Measurements from ENCODE around the gene FAM180B. TPM values are rescaled to one million over a fixed set of nuclear protein-coding genes. Genes with fewer than 3 reads are reported as not detected.

Gene FAM180B
- not detected in 2 replicates for total RNA-seq

DNA sequence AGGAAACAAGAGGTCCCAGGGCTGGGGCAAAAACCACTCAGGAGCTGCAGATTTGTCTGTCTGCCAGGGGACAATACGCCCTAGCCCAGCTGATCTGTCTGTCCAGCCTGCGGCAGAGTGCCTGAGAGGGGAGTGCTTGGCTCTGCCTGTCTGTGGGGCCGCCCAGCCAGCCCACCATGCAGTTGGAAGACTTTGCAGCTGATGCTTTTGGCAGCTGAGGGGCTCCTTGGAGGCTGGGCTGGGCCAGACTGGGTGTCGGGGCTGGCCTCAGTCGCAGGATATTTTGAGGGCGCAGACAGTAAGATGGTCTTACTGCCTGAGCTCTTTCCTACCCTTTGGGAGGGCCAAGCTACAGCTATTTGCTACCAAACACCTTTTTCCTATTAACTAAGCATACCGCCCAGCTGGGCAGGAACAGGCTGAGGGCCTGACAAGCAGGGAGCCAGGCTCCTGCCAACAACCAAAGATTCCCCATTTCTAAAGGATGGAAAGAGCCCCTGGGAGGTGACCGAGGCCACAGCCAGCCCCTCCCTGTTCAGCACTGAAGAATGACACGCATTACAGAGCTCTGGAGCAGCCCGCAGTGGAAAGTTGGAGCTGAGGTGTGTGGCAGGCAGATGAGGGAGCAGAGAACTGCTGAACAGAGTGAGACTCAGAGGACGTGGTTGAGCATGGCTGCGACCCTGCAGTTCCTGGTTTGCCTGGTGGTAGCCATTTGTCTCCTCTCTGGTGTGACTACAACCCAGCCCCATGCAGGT, at the start of gene FAM180B:
TSS of gene FAM180B (plus strand) at position 581 of the 758 bp plus-strand sequence. CDS start at position 672, 91 bp downstream.
- Histone ChIP-seq H3K4me1 (ENCODE audit: insufficient read depth, low read length) (no peaks in the 10 kb centered on the region), H3K4me3 (ENCODE audit: insufficient read depth, low read length) (no peak within 1 kb of the TSS), H4K20me1 (ENCODE audit: insufficient read depth, low read length) (no peaks in the 10 kb centered on the region), H3K4me2 (ENCODE audit: insufficient read depth, low read length) (no peak within 1 kb of the TSS), H3K79me2 (ENCODE audit: insufficient read depth, low read length) (peaks cover 2% of the 10 kb centered on the region), H2AFZ (ENCODE audit: low read length) (no peak within 1 kb of the TSS), H3K36me3 (ENCODE audit: insufficient read depth, low read length) (peaks cover 32% of the 10 kb centered on the region), H3K27me3 (ENCODE audit: insufficient read depth, low read length) (peaks cover 13% of the 10 kb centered on the region), H3K9me3 (ENCODE audit: low read depth, low read length) (no peaks in the 10 kb centered on the region), H3K27ac (ENCODE audit: low read depth, low read length) (no peak within 1 kb of the TSS)
- no peak for TF ChIP-seq CTCF (IDR thresholded peaks at IDR 0.05; ENCODE audit: extremely low read depth, low read depth, low read length)
- peak; percentile 81 for DNase-seq (ENCODE audit: insufficient read length, low spot score, missing footprints)

GRCh38 chr11:47536915-47537314, 49.6 kb upstream of the FAM180B start:
- Histone ChIP-seq H3K9me3 (ENCODE audit: low read depth, low read length) (no peaks in the 10 kb centered on the region), H3K4me3 (ENCODE audit: insufficient read depth, low read length) (no peak overlapping the region), H2AFZ (ENCODE audit: low read length) (no peak overlapping the region), H3K27ac (ENCODE audit: low read depth, low read length) (no peak overlapping the region), H3K36me3 (ENCODE audit: insufficient read depth, low read length) (peaks cover 4% of the 10 kb centered on the region), H4K20me1 (ENCODE audit: insufficient read depth, low read length) (peaks cover 64% of the 10 kb centered on the region), H3K4me2 (ENCODE audit: insufficient read depth, low read length) (no peak overlapping the region), H3K27me3 (ENCODE audit: insufficient read depth, low read length) (no peaks in the 10 kb centered on the region), H3K79me2 (ENCODE audit: insufficient read depth, low read length) (peaks cover 95% of the 10 kb centered on the region), H3K4me1 (ENCODE audit: insufficient read depth, low read length) (peaks cover 55% of the 10 kb centered on the region)
- no peak for TF ChIP-seq CTCF (IDR thresholded peaks at IDR 0.05; ENCODE audit: extremely low read depth, low read depth, low read length)
- no peak for DNase-seq (ENCODE audit: insufficient read length, low spot score, missing footprints)

DNA sequence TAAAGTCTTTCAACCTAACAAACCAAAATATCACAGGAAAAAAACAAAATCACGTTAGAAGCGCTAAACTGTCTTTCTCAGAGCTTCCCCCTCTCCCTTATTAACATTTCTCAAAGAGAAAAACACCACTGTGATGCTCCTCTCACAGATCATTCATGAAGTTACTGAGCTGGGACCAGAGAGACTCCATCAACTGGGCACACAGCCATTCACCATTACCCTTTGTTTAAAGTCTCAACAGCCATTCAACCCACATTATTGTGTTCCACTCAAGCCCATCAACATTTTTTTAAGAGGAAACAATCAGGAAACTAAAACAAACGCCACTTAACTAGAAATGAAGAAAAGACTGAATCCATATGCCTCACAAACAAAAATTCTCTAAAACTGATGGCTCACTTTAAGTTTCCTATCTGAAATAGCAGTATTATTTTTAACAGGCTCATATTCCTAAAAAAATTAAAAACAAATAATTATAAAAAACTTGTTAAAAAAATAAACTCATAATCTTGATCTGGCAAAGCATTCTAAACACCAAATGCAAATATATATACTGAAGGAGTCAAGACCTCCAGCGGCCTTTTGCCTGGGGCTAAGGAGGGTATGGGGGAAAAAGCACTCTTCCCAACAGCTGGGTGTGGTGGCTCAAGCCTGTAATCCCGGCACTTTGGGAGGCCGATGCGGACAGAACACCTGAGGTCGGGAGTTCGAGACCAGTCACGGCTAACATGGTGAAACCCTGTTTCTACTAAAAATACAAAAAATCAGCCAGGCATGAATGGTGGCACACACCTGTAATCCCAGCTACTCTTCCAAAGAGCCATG, 47.5 kb upstream of the FAM180B start:
- H3K9me3 ChIP-seq (ENCODE audit: low read depth, low read length), result no peaks in the 10 kb centered on the region
- peaks cover 67% of the 10 kb centered on the region for H4K20me1 ChIP-seq (ENCODE audit: insufficient read depth, low read length)
- H3K79me2 ChIP-seq (ENCODE audit: insufficient read depth, low read length), result peaks cover 97% of the 10 kb centered on the region
- H3K4me2 ChIP-seq (ENCODE audit: insufficient read depth, low read length), result no peak overlapping the region
- no peak overlapping the region for H3K4me3 ChIP-seq (ENCODE audit: insufficient read depth, low read length)
- peak overlapping the region; percentile 53 for H3K27ac ChIP-seq (ENCODE audit: low read depth, low read length)
- TF ChIP-seq CTCF (IDR thresholded peaks at IDR 0.05; ENCODE audit: extremely low read depth, low read depth, low read length), result no peak
- no peak for DNase-seq (ENCODE audit: insufficient read length, low spot score, missing footprints)
- H3K4me1 ChIP-seq (ENCODE audit: insufficient read depth, low read length), result peaks cover 37% of the 10 kb centered on the region
- no peaks in the 10 kb centered on the region for H3K27me3 ChIP-seq (ENCODE audit: insufficient read depth, low read length)
- H2AFZ ChIP-seq (ENCODE audit: low read length), result no peak overlapping the region
- H3K36me3 ChIP-seq (ENCODE audit: insufficient read depth, low read length), result peaks cover 4% of the 10 kb centered on the region

- no peak for DNase-seq (ENCODE audit: insufficient read length, low spot score, missing footprints)
- Histone ChIP-seq H3K27me3 (ENCODE audit: insufficient read depth, low read length) (no peaks in the 10 kb centered on the region), H4K20me1 (ENCODE audit: insufficient read depth, low read length) (peaks cover 70% of the 10 kb centered on the region), H3K4me1 (ENCODE audit: insufficient read depth, low read length) (peaks cover 30% of the 10 kb centered on the region), H3K27ac (ENCODE audit: low read depth, low read length) (peak overlapping the region; percentile 53), H3K4me3 (ENCODE audit: insufficient read depth, low read length) (no peak overlapping the region), H2AFZ (ENCODE audit: low read length) (no peak overlapping the region), H3K79me2 (ENCODE audit: insufficient read depth, low read length) (peaks cover 97% of the 10 kb centered on the region), H3K4me2 (ENCODE audit: insufficient read depth, low read length) (peak overlapping the region; percentile 74), H3K36me3 (ENCODE audit: insufficient read depth, low read length) (peaks cover 4% of the 10 kb centered on the region), H3K9me3 (ENCODE audit: low read depth, low read length) (no peaks in the 10 kb centered on the region)
- TF ChIP-seq CTCF (IDR thresholded peaks at IDR 0.05; ENCODE audit: extremely low read depth, low read depth, low read length), result no peak
These were observed 46.8 kb upstream of the FAM180B start for GRCh38 chr11:47539681-47540039.

Data from osteoblast (primary cell).